Measurements from ENCODE around the gene LTBP3.

LTBP3 gene

GRCh38 chr11:65558002-65558929 lies at the start of gene LTBP3:
TSS of gene LTBP3 (minus strand) at chr11:65558359. CDS start at chr11:65557959, 400 bp downstream.
- no peak for DNase-seq

- DNase-seq: no peak
These were observed 48.9 kb upstream of the LTBP3 start for GRCh38 chr11:65606876-65607613.

GRCh38 chr11:65604258-65604657 lies 46.1 kb upstream of the LTBP3 start:
- no peak for DNase-seq

- no peak for DNase-seq
These were observed 41.7 kb upstream of the LTBP3 start for GRCh38 chr11:65599955-65600246.

GRCh38 chr11:65599216-65599954 lies 41.2 kb upstream of the LTBP3 start:
- no peak for DNase-seq

- no peak for DNase-seq
These were observed 40.1 kb upstream of the LTBP3 start for GRCh38 chr11:65598258-65598699.

GRCh38 chr11:65596520-65596919 lies 38.4 kb upstream of the LTBP3 start:
- DNase-seq: no peak

- DNase-seq: no peak
These were observed 37.6 kb upstream of the LTBP3 start, which contains the start of gene KCNK7 for GRCh38 chr11:65595543-65596281. TSS of gene KCNK7 (minus strand) at chr11:65595800. CDS start at chr11:65595772, 28 bp downstream.

GRCh38 chr11:65595131-65595530 lies 37.0 kb upstream of the LTBP3 start:
- DNase-seq: no peak

- DNase-seq: peak; percentile 35
These were observed 35.6 kb upstream of the LTBP3 start for GRCh38 chr11:65593518-65594414.

GRCh38 chr11:65592858-65593517 lies 34.8 kb upstream of the LTBP3 start:
- no peak for DNase-seq

GRCh38 chr11:65591939-65592857 lies 34.0 kb upstream of the LTBP3 start:
- DNase-seq: no peak

GRCh38 chr11:65590240-65590738 lies 32.1 kb upstream of the LTBP3 start:
- DNase-seq: no peak

- peak; percentile 49 for DNase-seq
These were observed 31.5 kb upstream of the LTBP3 start for GRCh38 chr11:65589444-65590239.

GRCh38 chr11:65588199-65589054 lies 30.3 kb upstream of the LTBP3 start:
- DNase-seq: peak; percentile 84

- no peak for DNase-seq
These were observed 28.5 kb upstream of the LTBP3 start for GRCh38 chr11:65586676-65587075.

GRCh38 chr11:65586247-65586630 lies 28.1 kb upstream of the LTBP3 start:
- DNase-seq: no peak
